LNCaP clone FGC (cell line): ENCODE measurements around the gene TAF1C.

Source experiments
- DNase-seq: peaks from one replicate; pipeline ENCODE4 v3.0.0-alpha.2; 2011; ENCODE audit warnings: low read depth
- H3K4me3 ChIP-seq: 2 replicates; pipeline ENCODE4 v1.5.1; 2011; ENCODE audit warnings: mild to moderate bottlenecking, low read depth, low read length, control low read depth
- TF ChIP-seq, protein P1 (sequence below): IDR thresholded peaks from 2 replicates; pipeline ENCODE4 v1.5.1; 2012; ENCODE audit warnings: mild to moderate bottlenecking; ENCODE audit not compliant: control insufficient read depth, insufficient read depth; ENCODE audit errors: extremely low read depth

The TAF1C gene

GRCh38 chr16:84199097-84199496, 12.2 kb upstream of the TAF1C start:
- TF ChIP-seq, protein P1, sequence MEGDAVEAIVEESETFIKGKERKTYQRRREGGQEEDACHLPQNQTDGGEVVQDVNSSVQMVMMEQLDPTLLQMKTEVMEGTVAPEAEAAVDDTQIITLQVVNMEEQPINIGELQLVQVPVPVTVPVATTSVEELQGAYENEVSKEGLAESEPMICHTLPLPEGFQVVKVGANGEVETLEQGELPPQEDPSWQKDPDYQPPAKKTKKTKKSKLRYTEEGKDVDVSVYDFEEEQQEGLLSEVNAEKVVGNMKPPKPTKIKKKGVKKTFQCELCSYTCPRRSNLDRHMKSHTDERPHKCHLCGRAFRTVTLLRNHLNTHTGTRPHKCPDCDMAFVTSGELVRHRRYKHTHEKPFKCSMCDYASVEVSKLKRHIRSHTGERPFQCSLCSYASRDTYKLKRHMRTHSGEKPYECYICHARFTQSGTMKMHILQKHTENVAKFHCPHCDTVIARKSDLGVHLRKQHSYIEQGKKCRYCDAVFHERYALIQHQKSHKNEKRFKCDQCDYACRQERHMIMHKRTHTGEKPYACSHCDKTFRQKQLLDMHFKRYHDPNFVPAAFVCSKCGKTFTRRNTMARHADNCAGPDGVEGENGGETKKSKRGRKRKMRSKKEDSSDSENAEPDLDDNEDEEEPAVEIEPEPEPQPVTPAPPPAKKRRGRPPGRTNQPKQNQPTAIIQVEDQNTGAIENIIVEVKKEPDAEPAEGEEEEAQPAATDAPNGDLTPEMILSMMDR, result no peak
- no peak overlapping the region for H3K4me3 ChIP-seq
- no peak for DNase-seq

GRCh38 chr16:84198401-84198800, 11.5 kb upstream of the TAF1C start:
- no peak overlapping the region for H3K4me3 ChIP-seq
- TF ChIP-seq, protein P1, result no peak
- DNase-seq, result no peak

GRCh38 chr16:84197466-84198128, 10.7 kb upstream of the TAF1C start:
- no peak overlapping the region for H3K4me3 ChIP-seq
- DNase-seq, result no peak
- TF ChIP-seq, protein P1, result no peak

DNA sequence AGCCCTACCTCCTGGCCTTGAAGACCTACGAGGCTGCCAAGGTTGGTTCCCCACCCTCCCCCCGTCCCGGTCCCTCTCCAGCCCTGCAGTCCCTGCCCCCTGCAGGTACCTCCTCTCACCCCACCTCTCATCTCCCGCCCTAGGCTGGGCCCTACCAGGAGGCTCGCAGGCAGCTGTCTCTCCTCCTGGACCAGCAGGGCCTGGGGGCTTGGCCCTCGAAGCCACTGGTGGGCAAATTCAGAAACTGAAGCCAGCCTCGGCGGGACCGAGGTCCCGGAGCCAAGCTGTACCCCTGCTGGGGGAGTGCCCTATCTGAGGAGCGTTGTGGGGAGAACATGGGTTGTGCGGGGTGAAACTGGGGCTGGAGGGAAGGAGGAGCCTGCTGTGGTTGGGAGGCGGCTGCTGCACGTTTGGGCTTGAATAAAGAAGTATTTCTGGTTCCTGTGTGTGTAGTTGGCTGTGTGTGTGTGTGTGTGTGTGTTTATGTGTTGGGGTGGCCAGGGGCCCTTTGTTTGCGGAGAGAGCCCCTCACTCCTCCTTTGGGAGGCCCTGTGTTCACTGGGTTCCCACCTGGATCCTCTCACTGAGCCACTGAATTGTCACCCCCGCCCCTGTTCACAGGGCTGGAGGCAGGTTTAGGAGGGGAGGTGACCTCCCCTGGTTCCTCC, 10.0 kb upstream of the TAF1C start:
- TF ChIP-seq, protein P1, result no peak
- no peak overlapping the region for H3K4me3 ChIP-seq
- DNase-seq, result no peak

- TF ChIP-seq, protein P1, result no peak
- no peak for DNase-seq
- H3K4me3 ChIP-seq, result no peak overlapping the region
Observed at GRCh38 chr16:84196101-84196500, 9.2 kb upstream of the TAF1C start.

GRCh38 chr16:84195201-84196093, 8.6 kb upstream of the TAF1C start:
- TF ChIP-seq, protein P1, result no peak
- DNase-seq, result no peak
- H3K4me3 ChIP-seq, result no peak overlapping the region
